Rectal smooth muscle tissue (tissue), 1 donor: ENCODE results near the gene DUSP5.
"Not testable (repeated sequence)": the region's sequence is repeated elsewhere in the genome, so short reads cannot be mapped to it uniquely, and the experiment has no call there.

Experiments used
- H3K27ac ChIP-seq: one replicate; pipeline ENCODE4 v1.7.0; 2013; ENCODE audit warnings: low read depth, low read length, inconsistent platforms
- H3K27me3 ChIP-seq: one replicate; pipeline ENCODE4 v1.7.0; 2013; ENCODE audit warnings: low read length; ENCODE audit not compliant: control insufficient read depth, insufficient read depth
- H3K36me3 ChIP-seq: one replicate; pipeline ENCODE4 v1.7.0; 2013; ENCODE audit warnings: low read length; ENCODE audit not compliant: control insufficient read depth, insufficient read depth
- H3K4me1 ChIP-seq: one replicate; pipeline ENCODE4 v1.7.0; 2013; ENCODE audit warnings: low read length; ENCODE audit not compliant: control insufficient read depth, insufficient read depth
- H3K4me3 ChIP-seq: one replicate; pipeline ENCODE4 v1.7.0; 2013; ENCODE audit warnings: low read length
- H3K9ac ChIP-seq: one replicate; pipeline ENCODE4 v1.7.0; 2013; ENCODE audit warnings: low read length

DUSP5 gene

DNA sequence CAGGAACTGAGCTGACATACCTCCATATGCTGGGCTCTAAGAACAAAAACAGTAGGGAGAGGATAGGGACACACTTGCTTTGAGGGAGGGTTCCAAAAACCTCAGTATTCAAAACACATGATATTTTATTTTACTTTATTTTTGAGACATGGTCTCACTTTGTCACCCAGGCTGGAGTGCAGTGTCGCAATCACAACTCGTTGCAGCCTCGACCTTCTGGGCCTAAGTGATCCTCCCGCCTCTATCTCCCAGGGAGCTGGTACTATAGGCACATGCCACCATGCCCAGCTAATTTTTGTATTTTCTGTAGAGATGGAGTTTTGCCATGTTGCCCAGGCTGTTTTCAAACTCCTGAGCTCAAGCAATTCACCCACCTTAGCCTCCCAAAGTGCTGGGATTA lies 34.9 kb downstream of the DUSP5 start:
- H3K4me3 ChIP-seq, H3K27ac ChIP-seq, H3K9ac ChIP-seq, H3K4me1 ChIP-seq, H3K36me3 ChIP-seq, H3K27me3 ChIP-seq: not testable (repeated sequence)

DNA sequence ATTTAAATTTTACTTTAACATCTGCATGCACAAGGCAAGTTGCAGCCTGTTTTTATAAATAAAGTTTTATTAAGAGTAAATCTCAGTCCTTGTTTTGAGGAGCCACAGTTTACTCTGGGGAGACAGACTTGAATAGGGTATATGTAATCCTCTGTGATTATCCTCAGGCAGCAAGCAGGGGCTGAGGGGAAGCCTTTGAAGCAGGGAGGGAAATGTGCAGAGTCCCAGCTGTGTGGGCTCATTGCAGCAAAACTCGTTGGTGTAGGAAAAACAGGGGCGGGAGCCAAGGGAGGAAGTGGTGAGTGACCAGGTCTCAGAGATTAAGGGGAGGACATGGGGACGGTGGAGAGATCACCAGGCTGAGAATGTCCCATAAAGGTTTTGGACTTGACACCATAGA lies 35.4 kb downstream of the DUSP5 start:
- no peak overlapping the region for H3K9ac ChIP-seq
- H3K4me1 ChIP-seq = no peaks in the 10 kb centered on the region
- no peaks in the 10 kb centered on the region for H3K36me3 ChIP-seq
- H3K27ac ChIP-seq = no peak overlapping the region
- H3K27me3 ChIP-seq = no peaks in the 10 kb centered on the region
- H3K4me3 ChIP-seq = no peak overlapping the region

DNA sequence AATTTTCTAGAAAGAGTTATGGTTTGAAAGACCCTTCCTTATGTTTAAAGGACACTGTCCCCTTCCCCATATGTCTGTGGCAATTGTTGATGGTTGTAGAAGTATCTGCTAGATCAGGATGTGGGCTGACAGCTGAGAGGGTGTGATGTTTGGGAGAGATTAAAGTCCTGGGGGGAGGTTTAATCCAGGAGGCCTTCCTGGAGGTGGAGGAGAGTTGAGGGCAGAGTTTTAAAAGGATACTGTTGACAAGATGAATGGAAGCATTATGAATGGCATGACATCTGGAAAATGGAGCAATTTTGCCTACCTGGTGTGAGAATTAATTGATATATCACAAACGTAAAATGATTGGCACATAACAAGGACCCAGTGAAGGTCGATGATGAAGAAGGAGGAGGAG lies 36.9 kb downstream of the DUSP5 start:
- Histone ChIP-seq H3K27ac (no peak overlapping the region), H3K4me3 (no peak overlapping the region), H3K4me1 (no peaks in the 10 kb centered on the region), H3K27me3 (no peaks in the 10 kb centered on the region), H3K9ac (no peak overlapping the region), H3K36me3 (no peaks in the 10 kb centered on the region)

DNA sequence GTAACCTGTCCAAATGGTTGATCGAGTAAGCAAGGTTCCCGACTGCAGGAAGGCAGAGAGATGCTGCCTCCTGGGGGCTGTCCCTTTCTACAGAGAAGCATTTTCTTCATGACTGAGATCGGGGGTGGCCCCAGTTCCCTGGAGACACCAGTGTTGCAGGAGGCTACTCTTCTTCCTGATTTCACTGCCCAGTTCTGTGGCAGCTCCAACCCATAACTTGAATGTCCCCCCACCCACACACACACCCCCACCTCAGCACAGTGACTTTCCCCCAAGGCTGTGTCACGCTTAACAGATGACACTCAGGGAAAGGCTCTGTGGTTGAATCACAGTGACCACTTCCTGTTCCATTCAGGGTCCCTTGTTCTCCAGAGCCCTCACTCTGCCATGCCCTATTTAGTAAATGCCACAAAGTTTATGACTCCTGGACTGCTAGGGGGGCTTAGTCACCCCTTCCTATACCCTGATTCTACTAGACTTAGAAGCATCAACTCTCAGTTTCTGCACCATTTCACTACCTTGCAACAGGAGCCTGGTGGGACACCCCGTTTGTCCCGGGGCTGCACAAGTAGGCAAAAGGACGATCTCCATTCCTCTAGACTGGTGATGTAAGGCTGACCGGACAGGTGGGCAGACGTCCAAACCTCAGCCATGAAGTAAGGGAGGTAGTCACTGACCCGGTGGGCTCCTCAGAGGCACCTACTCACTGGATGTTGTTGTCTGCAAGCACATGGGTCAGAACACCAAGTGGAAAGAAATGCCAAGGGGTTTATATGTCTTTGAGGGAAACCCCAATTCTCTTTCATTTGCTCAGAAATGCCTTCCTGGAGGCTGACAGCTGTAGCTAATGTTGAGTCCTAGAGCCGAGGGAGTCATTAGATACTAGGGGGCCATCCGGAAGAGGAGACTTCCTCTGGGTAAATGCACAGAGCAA lies 38.5 kb downstream of the DUSP5 start:
- no peaks in the 10 kb centered on the region for H3K36me3 ChIP-seq
- H3K27ac ChIP-seq = no peak overlapping the region
- no peaks in the 10 kb centered on the region for H3K27me3 ChIP-seq
- H3K4me1 ChIP-seq = no peaks in the 10 kb centered on the region
- H3K9ac ChIP-seq = no peak overlapping the region
- no peak overlapping the region for H3K4me3 ChIP-seq

DNA sequence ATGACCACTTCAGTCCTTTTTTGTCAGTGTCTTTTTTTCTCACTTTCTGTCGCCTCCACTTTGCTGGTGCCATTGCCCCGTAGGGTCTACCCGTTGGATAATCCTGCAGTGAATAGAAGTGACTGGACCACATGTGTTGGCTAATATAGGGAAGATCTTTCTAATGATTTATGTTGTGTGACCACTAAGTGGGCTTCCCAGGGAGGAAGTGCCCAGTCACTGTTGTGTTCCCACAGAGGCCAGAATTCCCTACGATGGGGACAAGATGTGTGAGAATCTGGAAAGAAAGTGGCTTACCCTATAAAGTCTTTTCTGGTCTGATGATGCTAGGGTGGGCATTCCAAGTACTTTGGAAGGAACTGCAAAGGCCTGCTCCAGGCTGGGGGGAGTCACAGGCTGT lies 41.4 kb downstream of the DUSP5 start:
- Histone ChIP-seq H3K36me3 (no peaks in the 10 kb centered on the region), H3K4me1 (no peaks in the 10 kb centered on the region), H3K4me3 (no peak overlapping the region), H3K9ac (no peak overlapping the region), H3K27me3 (no peaks in the 10 kb centered on the region), H3K27ac (no peak overlapping the region)

DNA sequence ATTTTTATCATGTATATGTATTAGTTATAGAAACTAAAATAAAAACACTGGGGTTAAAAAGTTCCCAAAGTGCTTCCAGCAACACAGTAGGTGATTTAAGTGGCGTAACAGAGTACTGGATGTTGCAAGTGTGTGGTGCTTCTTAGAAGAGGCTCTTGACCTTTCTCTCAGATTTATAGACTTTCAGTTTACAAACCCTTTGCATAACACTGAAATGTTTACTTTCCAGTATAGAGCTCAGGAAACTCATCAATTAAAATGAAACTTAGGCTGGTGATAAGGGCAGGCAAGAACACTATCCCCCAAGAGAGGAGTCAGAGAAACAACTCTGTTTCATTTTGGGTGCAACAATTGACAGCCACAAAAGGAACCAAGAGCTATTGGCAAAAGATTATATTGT lies 42.3 kb downstream of the DUSP5 start:
- Histone ChIP-seq H3K27ac (no peak overlapping the region), H3K27me3 (no peaks in the 10 kb centered on the region)

DNA sequence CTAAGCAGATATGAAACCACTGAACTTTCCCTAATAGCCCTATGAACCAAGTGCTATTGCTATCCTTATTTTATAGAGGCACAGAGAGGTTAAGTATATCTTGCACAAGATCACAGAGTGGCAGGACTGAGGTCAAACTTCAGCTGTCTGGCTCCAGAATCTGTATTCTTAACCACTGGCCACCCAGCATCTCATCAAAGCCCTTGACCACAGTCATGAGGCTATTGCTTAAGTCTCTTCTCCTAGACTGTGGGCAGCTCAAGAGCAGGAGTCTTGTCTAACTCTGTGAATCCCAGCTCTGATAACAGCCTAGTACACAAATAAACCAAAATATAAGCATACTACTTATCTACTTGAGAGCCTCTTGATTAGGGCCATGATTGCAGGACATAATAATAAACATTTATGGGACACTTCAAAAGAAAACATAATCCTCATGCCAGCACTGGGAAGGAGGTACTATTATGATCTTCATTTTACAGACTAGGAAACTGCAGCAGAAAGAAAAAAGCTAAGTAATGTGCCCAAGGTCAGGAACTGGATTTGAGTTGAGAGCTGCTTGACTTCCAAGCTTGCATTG lies 47.3 kb downstream of the DUSP5 start:
- Histone ChIP-seq H3K4me3 (no peak overlapping the region), H3K9ac (no peak overlapping the region), H3K4me1 (no peaks in the 10 kb centered on the region), H3K27ac (no peak overlapping the region), H3K27me3 (no peaks in the 10 kb centered on the region), H3K36me3 (no peaks in the 10 kb centered on the region)

More for the DNA sequence above, 42.3 kb downstream of the DUSP5 start:
- Histone ChIP-seq H3K4me1 (no peaks in the 10 kb centered on the region), H3K9ac (no peak overlapping the region), H3K36me3 (no peaks in the 10 kb centered on the region), H3K4me3 (no peak overlapping the region)

DNA sequence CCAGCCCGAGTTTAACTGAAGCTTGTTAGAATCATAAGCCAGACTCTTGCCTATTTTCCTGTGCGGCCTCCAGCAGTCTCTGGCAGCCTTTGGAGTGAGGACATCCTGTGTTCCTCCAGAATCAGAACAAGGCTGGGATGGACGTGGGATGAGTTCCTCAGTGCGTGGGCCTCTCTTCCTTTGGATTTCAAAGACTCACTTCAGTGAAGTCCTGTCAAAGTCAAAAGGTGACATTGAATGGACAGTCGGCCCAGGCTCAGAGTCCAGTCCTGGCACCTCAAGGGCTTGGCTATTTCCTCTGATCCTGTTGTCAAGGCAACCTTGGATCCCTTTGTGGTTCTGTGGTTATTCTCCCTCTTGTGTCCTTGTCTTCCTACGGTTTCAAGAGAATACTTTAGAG lies 48.4 kb downstream of the DUSP5 start:
- no peak overlapping the region for H3K4me3 ChIP-seq
- no peak overlapping the region for H3K9ac ChIP-seq
- no peaks in the 10 kb centered on the region for H3K27me3 ChIP-seq
- no peak overlapping the region for H3K27ac ChIP-seq
- no peaks in the 10 kb centered on the region for H3K36me3 ChIP-seq
- H3K4me1 ChIP-seq = no peaks in the 10 kb centered on the region

DNA sequence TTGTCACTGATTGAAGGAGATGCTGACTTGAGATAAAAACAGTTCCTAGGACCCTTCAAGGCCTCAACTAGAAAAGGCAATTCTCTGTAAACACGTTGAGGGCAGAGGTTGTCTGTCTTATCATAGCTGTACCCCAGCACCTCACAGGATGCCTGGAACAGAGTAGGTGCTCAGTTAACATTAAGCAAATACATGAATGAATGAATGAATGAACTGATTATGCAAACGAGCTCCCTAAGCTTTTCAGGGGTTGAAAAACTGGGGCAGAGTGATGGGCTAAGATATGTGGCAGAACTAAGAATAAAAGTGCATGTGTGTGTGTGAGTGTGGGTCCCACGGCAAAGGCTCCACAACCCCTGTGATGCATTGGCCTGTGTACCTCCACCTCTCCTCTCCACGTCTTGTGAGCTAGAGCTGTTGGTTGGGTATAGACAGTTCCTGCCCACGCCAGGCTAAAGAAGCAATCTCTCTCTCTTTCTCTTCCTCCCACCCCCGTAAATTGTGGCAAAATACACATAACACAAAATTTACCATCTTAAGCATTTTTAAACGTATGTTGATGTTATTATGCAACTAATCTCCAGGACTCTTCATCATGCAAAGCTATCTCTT lies 48.9 kb downstream of the DUSP5 start:
- Histone ChIP-seq H3K4me3 (no peak overlapping the region), H3K36me3 (no peaks in the 10 kb centered on the region), H3K9ac (no peak overlapping the region), H3K27ac (no peak overlapping the region), H3K4me1 (no peaks in the 10 kb centered on the region), H3K27me3 (no peaks in the 10 kb centered on the region)

DNA sequence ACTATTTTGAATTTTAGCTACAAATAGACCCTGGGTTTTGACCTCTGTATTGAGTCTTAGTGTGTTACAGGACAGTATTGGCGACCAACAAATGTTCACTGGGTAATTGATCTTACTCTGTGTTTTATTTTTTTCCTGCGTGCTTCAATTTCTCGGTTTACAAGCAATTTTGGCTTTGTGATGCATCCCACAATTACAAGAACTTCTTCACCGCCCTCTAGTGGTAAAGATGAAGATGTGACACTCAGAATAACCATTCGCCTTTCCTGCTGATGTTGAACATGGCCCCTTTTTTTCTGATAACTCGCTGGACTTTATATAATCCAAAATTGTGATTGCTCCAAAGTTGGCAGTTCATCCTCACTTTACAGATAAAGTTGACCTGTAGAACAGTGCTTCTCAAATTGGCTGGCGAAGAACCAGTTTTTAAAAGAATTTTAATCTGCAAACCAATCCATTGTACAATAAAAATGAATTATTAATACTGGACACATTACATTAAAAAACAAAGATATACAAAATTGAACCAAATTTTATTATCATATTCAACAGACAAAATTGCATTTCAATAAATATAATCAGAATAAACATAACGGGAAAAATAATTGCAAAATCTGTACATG lies 49.5 kb downstream of the DUSP5 start:
- H3K9ac ChIP-seq = no peak overlapping the region
- H3K36me3 ChIP-seq = no peaks in the 10 kb centered on the region
- no peak overlapping the region for H3K4me3 ChIP-seq
- no peaks in the 10 kb centered on the region for H3K4me1 ChIP-seq
- no peaks in the 10 kb centered on the region for H3K27me3 ChIP-seq
- no peak overlapping the region for H3K27ac ChIP-seq

DNA sequence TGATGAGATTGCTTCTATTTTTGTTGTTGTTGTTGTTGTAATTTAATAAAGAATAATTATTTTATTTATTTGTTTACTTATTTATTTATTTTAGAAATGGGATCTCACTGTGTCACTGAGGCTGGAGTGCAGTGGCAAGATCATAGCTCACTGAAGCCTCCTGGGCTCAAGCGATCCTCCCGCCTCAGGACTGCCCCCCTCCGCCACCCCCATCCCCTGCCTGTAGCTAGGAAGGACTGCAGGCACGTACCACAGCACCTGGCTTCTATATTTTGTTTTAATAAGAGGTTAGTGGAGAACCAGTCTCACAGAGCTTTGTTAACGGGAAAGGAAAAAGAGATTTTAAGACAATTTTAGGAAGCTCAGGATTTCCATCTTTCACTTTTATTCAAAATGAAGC lies 50.3 kb downstream of the DUSP5 start:
- no peaks in the 10 kb centered on the region for H3K27me3 ChIP-seq
- no peak overlapping the region for H3K4me3 ChIP-seq
- no peak overlapping the region for H3K9ac ChIP-seq
- H3K27ac ChIP-seq = no peak overlapping the region
- H3K36me3 ChIP-seq = no peaks in the 10 kb centered on the region
- H3K4me1 ChIP-seq = no peaks in the 10 kb centered on the region

DNA sequence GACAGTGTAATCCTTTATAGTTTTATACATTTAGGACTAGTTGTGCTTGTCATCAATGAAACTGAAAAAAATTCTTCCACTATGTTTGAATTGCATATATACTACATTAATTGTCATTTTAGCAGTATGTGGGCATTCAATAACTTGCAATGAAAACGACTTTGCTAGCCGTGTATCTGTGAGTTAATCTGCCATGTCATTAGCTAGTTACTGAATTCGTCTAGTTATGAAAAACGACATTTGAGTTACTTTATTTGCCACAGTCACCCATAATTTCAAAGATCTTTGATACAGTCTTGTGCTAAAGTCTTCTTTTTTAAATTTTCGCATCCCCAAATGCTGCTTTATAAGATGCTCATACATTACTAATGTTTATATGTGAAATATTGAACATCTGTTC lies 51.5 kb downstream of the DUSP5 start:
- Histone ChIP-seq H3K27ac (no peak overlapping the region), H3K9ac (no peak overlapping the region), H3K27me3 (no peaks in the 10 kb centered on the region), H3K36me3 (no peaks in the 10 kb centered on the region), H3K4me3 (no peak overlapping the region), H3K4me1 (no peaks in the 10 kb centered on the region)
